Measurements from ENCODE around the gene PLCG2.

The PLCG2 gene

DNA sequence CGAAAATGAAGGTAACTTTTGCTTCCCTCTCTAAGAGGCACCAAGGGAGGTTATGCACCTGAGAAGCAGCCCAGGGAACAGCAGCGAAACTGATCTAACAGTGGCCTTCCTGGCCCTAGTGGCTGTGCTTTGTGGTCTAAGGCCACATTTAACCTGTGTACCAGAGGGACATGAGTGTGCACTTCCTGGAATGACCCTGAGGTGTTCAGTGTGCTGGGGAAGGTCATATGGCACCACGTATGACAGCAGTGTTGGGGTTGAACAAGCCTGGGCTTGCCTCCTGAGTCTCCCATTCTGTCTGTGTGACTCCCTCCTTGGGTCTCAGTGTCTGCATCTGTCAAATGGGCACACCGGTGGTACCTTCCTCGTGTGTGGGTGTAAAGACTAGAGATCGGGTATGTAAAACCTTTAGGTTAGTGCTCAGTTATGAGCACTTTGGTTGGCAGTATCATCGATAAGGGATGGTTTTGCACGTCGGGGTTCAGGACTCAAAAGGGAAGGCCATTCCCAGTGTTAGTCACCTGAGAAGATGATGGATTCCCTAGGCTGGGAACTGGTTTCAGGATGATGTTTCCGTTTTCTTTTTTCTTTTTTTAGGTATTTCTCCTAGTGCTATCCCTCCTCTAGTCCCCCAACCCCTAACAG is 31.9 kb downstream of the PLCG2 start:
- no peaks in the 10 kb centered on the region for H3K36me3 ChIP-seq (ENCODE audit: low read length)
- no peaks in the 10 kb centered on the region for H3K27me3 ChIP-seq (ENCODE audit: low read length)
- H3K27ac ChIP-seq (ENCODE audit: low read depth, low read length): peak overlapping the region; percentile 96
- H3K4me3 ChIP-seq (ENCODE audit: insufficient read depth, low read length, poor library complexity, severe bottlenecking): peak overlapping the region; percentile 17
- no peaks in the 10 kb centered on the region for H3K9me3 ChIP-seq (ENCODE audit: insufficient read depth, low read length)
- peaks cover 84% of the 10 kb centered on the region for H3K79me2 ChIP-seq (ENCODE audit: insufficient read depth, low read length)
- peak overlapping the region; percentile 59 for H3K4me2 ChIP-seq (ENCODE audit: low read depth, low read length, poor library complexity, severe bottlenecking)
- peaks cover 78% of the 10 kb centered on the region for H3F3A ChIP-seq (ENCODE audit: insufficient read depth)
- no peak overlapping the region for H2AFZ ChIP-seq (ENCODE audit: low read depth, low read length, severe bottlenecking)
- H4K20me1 ChIP-seq (ENCODE audit: low read depth, low read length): no peaks in the 10 kb centered on the region
- no peaks in the 10 kb centered on the region for H3K9me2 ChIP-seq (replicated peaks; ENCODE audit: insufficient read depth, low read length)
- TF ChIP-seq, protein P1, sequence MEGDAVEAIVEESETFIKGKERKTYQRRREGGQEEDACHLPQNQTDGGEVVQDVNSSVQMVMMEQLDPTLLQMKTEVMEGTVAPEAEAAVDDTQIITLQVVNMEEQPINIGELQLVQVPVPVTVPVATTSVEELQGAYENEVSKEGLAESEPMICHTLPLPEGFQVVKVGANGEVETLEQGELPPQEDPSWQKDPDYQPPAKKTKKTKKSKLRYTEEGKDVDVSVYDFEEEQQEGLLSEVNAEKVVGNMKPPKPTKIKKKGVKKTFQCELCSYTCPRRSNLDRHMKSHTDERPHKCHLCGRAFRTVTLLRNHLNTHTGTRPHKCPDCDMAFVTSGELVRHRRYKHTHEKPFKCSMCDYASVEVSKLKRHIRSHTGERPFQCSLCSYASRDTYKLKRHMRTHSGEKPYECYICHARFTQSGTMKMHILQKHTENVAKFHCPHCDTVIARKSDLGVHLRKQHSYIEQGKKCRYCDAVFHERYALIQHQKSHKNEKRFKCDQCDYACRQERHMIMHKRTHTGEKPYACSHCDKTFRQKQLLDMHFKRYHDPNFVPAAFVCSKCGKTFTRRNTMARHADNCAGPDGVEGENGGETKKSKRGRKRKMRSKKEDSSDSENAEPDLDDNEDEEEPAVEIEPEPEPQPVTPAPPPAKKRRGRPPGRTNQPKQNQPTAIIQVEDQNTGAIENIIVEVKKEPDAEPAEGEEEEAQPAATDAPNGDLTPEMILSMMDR (IDR thresholded peaks at IDR 0.05; ENCODE audit: insufficient read depth, low read length, poor library complexity, severe bottlenecking): no peak
- no peak for TF ChIP-seq EZH2phosphoT487 (conservative IDR thresholded peaks at IDR 0.05; ENCODE audit: low read length)
- H3K9ac ChIP-seq (ENCODE audit: low read length): peak overlapping the region; percentile 61

GRCh38 chr16:81813648-81814047 is 34.6 kb downstream of the PLCG2 start:
- peak overlapping the region; percentile 68 for H3K9ac ChIP-seq (ENCODE audit: low read length)
- H3F3A ChIP-seq (ENCODE audit: insufficient read depth): peaks cover 80% of the 10 kb centered on the region
- H3K27me3 ChIP-seq (ENCODE audit: low read length): no peaks in the 10 kb centered on the region
- peak overlapping the region; percentile 89 for H3K4me2 ChIP-seq (ENCODE audit: low read depth, low read length, poor library complexity, severe bottlenecking)
- H3K36me3 ChIP-seq (ENCODE audit: low read length): no peaks in the 10 kb centered on the region
- H3K4me3 ChIP-seq (ENCODE audit: insufficient read depth, low read length, poor library complexity, severe bottlenecking): no peak overlapping the region
- H3K27ac ChIP-seq (ENCODE audit: low read depth, low read length): peak overlapping the region; percentile 100
- H3K9me3 ChIP-seq (ENCODE audit: insufficient read depth, low read length): no peaks in the 10 kb centered on the region
- TF ChIP-seq, protein P1 (IDR thresholded peaks at IDR 0.05; ENCODE audit: insufficient read depth, low read length, poor library complexity, severe bottlenecking): no peak
- TF ChIP-seq EZH2phosphoT487 (conservative IDR thresholded peaks at IDR 0.05; ENCODE audit: low read length): no peak
- H3K79me2 ChIP-seq (ENCODE audit: insufficient read depth, low read length): peaks cover 68% of the 10 kb centered on the region
- no peak overlapping the region for H2AFZ ChIP-seq (ENCODE audit: low read depth, low read length, severe bottlenecking)
- no peaks in the 10 kb centered on the region for H3K9me2 ChIP-seq (replicated peaks; ENCODE audit: insufficient read depth, low read length)
- H4K20me1 ChIP-seq (ENCODE audit: low read depth, low read length): no peaks in the 10 kb centered on the region

- TF ChIP-seq, protein P1 (IDR thresholded peaks at IDR 0.05; ENCODE audit: insufficient read depth, low read length, poor library complexity, severe bottlenecking): no peak
- TF ChIP-seq EZH2phosphoT487 (conservative IDR thresholded peaks at IDR 0.05; ENCODE audit: low read length): no peak
- H2AFZ ChIP-seq (ENCODE audit: low read depth, low read length, severe bottlenecking): no peak overlapping the region
- peaks cover 80% of the 10 kb centered on the region for H3F3A ChIP-seq (ENCODE audit: insufficient read depth)
- peak overlapping the region; percentile 68 for H3K9ac ChIP-seq (ENCODE audit: low read length)
- peaks cover 72% of the 10 kb centered on the region for H3K79me2 ChIP-seq (ENCODE audit: insufficient read depth, low read length)
- peak overlapping the region; percentile 89 for H3K4me2 ChIP-seq (ENCODE audit: low read depth, low read length, poor library complexity, severe bottlenecking)
- H4K20me1 ChIP-seq (ENCODE audit: low read depth, low read length): no peaks in the 10 kb centered on the region
- no peaks in the 10 kb centered on the region for H3K36me3 ChIP-seq (ENCODE audit: low read length)
- peak overlapping the region; percentile 27 for H3K4me3 ChIP-seq (ENCODE audit: insufficient read depth, low read length, poor library complexity, severe bottlenecking)
- no peaks in the 10 kb centered on the region for H3K9me3 ChIP-seq (ENCODE audit: insufficient read depth, low read length)
- no peaks in the 10 kb centered on the region for H3K27me3 ChIP-seq (ENCODE audit: low read length)
- peak overlapping the region; percentile 100 for H3K27ac ChIP-seq (ENCODE audit: low read depth, low read length)
- no peaks in the 10 kb centered on the region for H3K9me2 ChIP-seq (replicated peaks; ENCODE audit: insufficient read depth, low read length)
These were observed 35.8 kb downstream of the PLCG2 start for GRCh38 chr16:81814751-81815428.
